Stimulated activated CD8-positive, alpha-beta memory T cell treated with anti-CD3 and anti-CD28 coated beads, Interleukin-12 subunit alpha, Interleukin-12 subunit beta, amount 100 ng/mL, for 1 hour (primary cell): Measurements from ENCODE around the gene SRRM4.

Experiments
- DNase-seq: peaks from one replicate; pipeline ENCODE4 v3.0.0-alpha.2; 2020; ENCODE audit warnings: low read depth

SRRM4 gene

DNA sequence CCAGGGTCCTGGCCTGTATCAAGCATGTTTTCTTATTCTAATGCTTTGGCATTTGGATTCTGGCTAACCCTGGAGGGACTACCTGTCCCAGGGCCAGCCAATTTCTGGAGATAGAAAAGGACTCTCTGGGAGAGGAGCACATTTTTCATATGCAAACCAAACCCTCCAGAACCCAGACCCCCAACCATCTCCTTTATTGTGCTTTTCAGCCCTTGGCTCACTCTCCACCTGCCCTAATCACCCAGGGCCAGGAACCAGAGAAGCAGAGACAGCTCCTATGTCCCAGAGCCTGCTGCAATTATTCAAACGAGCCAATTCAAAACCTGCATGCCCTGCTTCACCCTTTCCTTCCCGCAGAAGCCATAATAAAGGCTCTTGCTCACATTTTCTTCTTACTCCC, 221.2 kb downstream of the SRRM4 start:
- DNase-seq, result no peak

DNA sequence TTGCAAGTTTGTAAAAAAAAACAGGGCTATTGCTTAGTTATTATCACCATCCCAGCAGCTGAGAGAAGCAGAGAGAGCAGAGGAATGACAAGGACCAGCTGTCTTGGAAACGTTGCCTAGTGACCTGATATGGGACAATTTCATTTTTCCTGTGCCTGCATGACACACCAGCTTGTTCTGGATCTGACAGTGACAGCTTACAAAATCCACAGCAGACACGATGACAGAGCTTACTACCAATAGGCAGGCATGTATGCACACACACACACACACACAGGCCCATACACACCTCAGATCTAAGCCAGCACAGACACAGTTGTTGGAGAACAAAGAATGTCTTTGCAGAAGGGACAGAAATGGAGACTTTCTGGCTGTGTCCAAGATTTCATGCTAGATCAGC, 222.8 kb downstream of the SRRM4 start:
- DNase-seq, result no peak

DNA sequence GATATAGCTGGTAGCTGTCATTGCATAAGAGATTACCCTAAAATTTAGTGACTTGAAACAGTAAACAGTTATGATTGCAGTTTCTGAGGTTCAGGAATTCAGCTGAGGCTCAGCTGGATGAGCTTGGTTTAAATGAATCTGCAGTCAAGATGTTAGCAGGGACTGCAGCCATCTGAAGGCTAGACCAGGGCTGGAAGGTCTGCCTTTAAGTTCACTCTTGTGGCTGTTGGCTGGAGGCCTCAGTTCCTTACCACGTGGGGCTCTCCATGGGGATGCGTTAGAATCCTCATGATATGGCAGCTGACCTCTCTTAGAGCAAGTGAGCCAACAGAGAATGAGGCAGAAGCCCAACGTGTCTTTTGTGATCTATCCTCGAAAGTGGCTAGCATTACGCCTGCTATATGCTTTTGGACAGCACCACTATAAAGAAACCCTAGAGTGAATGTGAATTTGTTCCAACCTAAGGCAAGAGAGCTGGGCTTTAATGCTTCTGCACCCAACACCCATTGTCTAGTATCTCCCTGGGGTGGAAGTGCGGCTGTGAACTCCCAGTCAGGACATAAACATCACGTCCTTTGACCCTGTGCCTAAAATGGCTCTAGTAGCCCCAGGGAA, 223.4 kb downstream of the SRRM4 start:
- DNase-seq, result no peak

DNA sequence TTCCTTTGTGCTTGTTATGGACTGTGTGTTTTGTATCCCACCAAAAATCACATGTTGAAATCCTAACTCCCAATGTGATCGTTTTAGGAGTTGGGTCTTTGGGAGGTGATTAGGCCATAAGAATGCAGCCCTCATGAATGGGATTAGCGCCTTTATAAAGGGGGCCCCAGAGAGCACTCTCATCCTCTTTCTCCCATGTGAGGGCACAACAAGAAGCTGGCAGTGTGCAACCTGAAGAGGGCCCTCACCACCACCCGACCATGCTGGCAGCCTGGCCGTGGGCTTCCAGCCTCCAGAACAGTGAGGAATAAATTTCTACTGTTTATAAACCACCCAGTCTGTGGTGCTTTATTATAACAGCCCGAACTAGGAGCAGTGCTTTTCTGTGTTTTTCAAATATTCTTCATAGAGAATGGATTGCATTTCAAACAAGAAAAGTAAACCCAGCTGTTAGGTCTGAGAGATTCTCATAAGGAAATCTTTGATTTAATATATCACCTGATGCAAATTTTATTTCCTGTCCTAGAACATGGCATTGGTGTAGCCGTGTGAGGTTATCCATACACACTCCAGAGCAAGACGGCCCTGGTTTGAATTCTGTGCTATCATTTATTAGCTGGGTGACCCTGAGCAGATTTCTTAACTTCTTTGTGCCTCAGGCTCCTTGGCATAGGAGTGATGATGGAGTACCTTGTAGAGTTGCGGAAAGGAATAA, 225.2 kb downstream of the SRRM4 start:
- DNase-seq, result no peak

DNA sequence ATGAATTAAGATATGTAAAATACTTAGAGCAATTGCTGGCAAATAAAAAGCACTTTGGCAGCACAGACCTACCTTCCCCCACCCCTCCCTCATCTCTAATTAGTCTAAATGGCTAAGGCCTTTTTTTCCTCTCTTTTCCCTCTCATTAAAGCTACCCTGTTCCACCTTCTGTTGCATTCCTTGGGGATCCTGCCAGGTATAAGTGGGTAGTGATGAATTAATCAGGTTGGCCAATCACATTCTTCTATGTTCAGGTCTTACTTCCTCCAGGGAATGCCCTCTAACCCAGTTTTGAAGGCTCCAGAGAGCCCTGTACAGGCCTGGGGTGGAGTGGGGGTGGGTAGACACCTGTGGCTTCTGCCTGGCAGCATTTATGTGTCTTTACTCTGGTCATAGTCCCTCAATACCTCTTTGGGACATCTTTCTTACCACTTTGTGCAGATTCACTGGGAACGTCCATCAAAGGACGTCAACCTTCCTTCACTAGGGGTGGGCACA, 225.8 kb downstream of the SRRM4 start:
- no peak for DNase-seq

DNA sequence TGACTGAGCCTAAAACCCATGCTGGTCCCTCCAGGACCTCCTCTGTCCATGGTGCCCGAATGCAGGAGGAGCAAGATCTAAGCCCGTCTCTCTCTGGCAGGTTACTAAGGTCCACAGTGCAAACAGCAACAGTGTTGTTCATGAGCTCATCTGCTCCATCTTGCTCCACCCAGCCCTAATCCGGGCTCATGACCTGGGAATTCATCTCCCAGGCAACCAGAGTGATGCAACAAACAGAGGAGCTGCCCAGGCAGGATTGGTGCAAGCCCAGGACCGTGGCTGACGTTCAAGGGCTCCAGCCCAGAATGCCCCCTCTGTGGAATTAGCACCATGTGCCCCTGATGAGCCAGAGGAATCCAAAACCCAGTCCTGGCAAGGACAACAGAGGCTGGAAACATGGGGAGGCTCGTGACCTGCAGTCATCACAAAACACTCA, 227.3 kb downstream of the SRRM4 start:
- DNase-seq, result no peak

DNA sequence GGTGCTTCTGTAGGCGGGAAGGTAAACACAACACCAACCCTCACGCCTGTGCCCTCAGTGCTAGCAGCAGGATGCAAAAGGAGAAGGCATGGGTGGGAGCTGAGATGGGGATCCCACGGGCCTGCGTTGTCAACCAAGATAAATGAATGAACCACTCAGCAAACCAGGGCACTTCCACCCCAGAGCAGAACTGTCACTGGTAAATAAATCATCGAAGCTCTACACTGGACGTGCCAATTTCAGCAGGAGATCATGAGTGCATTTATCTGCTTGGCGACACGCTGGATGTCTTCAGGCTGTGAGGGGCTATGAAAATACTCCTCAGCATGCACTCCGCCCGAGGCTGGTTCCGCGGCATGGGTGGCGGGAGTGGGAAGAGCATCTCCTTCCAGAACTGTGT, 230.5 kb downstream of the SRRM4 start:
- DNase-seq, result no peak
